Hair follicle dermal papilla cell (primary cell): ENCODE data around the gene GDPD1. TPM values are rescaled to one million over a fixed set of nuclear protein-coding genes. Genes with fewer than 3 reads are reported as not detected.

ENCODE experiments used
- small RNA-seq: library from RNA; depleted of rRNA; stranded (forward); fragments of <200 nt; gene quantifications from one replicate; pipeline ENCODE3, GENCODE V24; 2012
- total RNA-seq: library from RNA; depleted of rRNA; stranded (reverse); fragments of >200 nt; gene quantifications from 2 replicates; pipeline ENCODE4 v1.2.3, GENCODE V29; 2012

Gene GDPD1
- 0.97 and 1.2 TPM in 2 replicates for total RNA-seq

GRCh38 chr17:59220328-59221158, at the start of gene GDPD1:
TSS of gene GDPD1 (plus strand) at chr17:59220511. CDS start at chr17:59220610, 99 bp downstream.

Small RNAs within 50 kb of the gene (small RNA-seq; reads per million reads assigned to genes)
- not detected for gene RF00019
- not detected for gene SNRPGP17

Other genes starting within 250 kb of the GDPD1 start
- gene TRIM37, start 113.6 kb upstream of the GDPD1 start, total RNA-seq, result 34.9 and 39.4 TPM in 2 replicates
- 36.0 and 51.1 TPM in 2 replicates for gene SKA2, start 65.3 kb upstream of the GDPD1 start, total RNA-seq
- gene PRR11, start 64.8 kb upstream of the GDPD1 start, total RNA-seq, result 45.3 and 127 TPM in 2 replicates
- gene SMG8, start 10.5 kb upstream of the GDPD1 start, total RNA-seq, result 17.1 and 23.7 TPM in 2 replicates
- gene YPEL2, start 111.1 kb downstream of the GDPD1 start, total RNA-seq, result 7.7 and 8.9 TPM in 2 replicates